SU-DHL-6 (cell line): ENCODE measurements around the gene LRRC2.

ENCODE experiments used
- H2AFZ ChIP-seq: fragments of 200-600 bp; sonication (generic); 2 replicates; pipeline ENCODE4 v1.6.1; 2014; ENCODE audit warnings: low read depth, mild to moderate bottlenecking, moderate library complexity, mixed read lengths, antibody characterized with exemption, low read length; ENCODE audit not compliant: severe bottlenecking
- H3F3A ChIP-seq: fragments of 200-600 bp; shearing (Covaris generic); 2 replicates; pipeline ENCODE4 v1.6.0; 2016; ENCODE audit warnings: antibody characterized with exemption, mild to moderate bottlenecking; ENCODE audit not compliant: insufficient read depth
- H3K27ac ChIP-seq: fragments of 200-600 bp; sonication (generic); 2 replicates; pipeline ENCODE4 v1.5.1; 2016; ENCODE audit warnings: low read depth, mild to moderate bottlenecking, low read length, moderate library complexity, mixed read lengths
- H3K27me3 ChIP-seq: fragments of 200-600 bp; sonication (generic), shearing (Covaris generic); 2 replicates; pipeline ENCODE4 v1.6.0; 2014; ENCODE audit warnings: mild to moderate bottlenecking, low read length
- H3K36me3 ChIP-seq: fragments of 200-600 bp; sonication (generic); 2 replicates; pipeline ENCODE4 v1.6.1; 2014; ENCODE audit warnings: mild to moderate bottlenecking, low read length, mixed read lengths
- H3K4me2 ChIP-seq: fragments of 300-600, 200-600 bp; shearing (Covaris generic), sonication (generic); 2 replicates; pipeline ENCODE4 v1.6.0; 2014; ENCODE audit warnings: low read length, low read depth, mild to moderate bottlenecking; ENCODE audit not compliant: poor library complexity, severe bottlenecking
- H3K4me3 ChIP-seq: fragments of 200-600 bp; sonication (generic); 2 replicates; pipeline ENCODE4 v1.5.1; 2014; ENCODE audit warnings: antibody characterized with exemption, low read length, mild to moderate bottlenecking, mixed read lengths; ENCODE audit not compliant: insufficient read depth, poor library complexity, severe bottlenecking
- H3K79me2 ChIP-seq: fragments of 200-600 bp; sonication (generic); 2 replicates; pipeline ENCODE4 v1.6.1; 2014; ENCODE audit warnings: mild to moderate bottlenecking, low read length, moderate library complexity; ENCODE audit not compliant: insufficient read depth
- H3K9ac ChIP-seq: fragments of 200-600 bp; sonication (generic); 2 replicates; pipeline ENCODE4 v1.7.0; 2014; ENCODE audit warnings: mild to moderate bottlenecking, low read length
- H3K9me2 ChIP-seq: fragments of 200-600 bp; sonication (generic); replicated peaks from 2 replicates; pipeline ENCODE4 v1.6.1; 2014; ENCODE audit warnings: low read length; ENCODE audit not compliant: insufficient read depth
- H3K9me3 ChIP-seq: fragments of 200-600 bp; sonication (generic); 2 replicates; pipeline ENCODE4 v1.6.1; 2014; ENCODE audit warnings: low read length, mixed read lengths; ENCODE audit not compliant: insufficient read depth
- H4K20me1 ChIP-seq: fragments of 200-600 bp; sonication (generic); 2 replicates; pipeline ENCODE4 v1.6.1; 2014; ENCODE audit warnings: low read depth, mild to moderate bottlenecking, antibody characterized with exemption, low read length, moderate library complexity, mixed read lengths
- CTCF ChIP-seq: fragments of 200-600 bp; sonication (generic); IDR thresholded peaks from one replicate; pipeline ENCODE4 v1.5.1; 2017; ENCODE audit warnings: antibody characterized with exemption, mild to moderate bottlenecking, low read length, moderate library complexity; ENCODE audit not compliant: insufficient read depth, poor library complexity, severe bottlenecking
- EZH2phosphoT487 ChIP-seq: fragments of 200-600 bp; sonication (generic), shearing (Covaris generic); conservative IDR thresholded peaks from 2 replicates; pipeline ENCODE4 v1.6.1; 2018; ENCODE audit warnings: mild to moderate bottlenecking, antibody characterized with exemption, low read length, moderate library complexity, mixed read lengths

Gene LRRC2

GRCh38 chr3:46504789-46505188, 61.3 kb downstream of the LRRC2 start:
- H3K4me3 ChIP-seq, result no peak overlapping the region
- no peaks in the 10 kb centered on the region for H3K79me2 ChIP-seq
- no peaks in the 10 kb centered on the region; the same call in 1 of the 2 replicates for H3K36me3 ChIP-seq
- no peaks in the 10 kb centered on the region for H3K27me3 ChIP-seq
- no peak overlapping the region for H3K4me2 ChIP-seq
- peaks cover 6% of the 10 kb centered on the region; the same call in 1 of the 2 replicates for H3F3A ChIP-seq
- no peak overlapping the region for H3K9ac ChIP-seq
- peak overlapping the region; percentile 40 for H3K27ac ChIP-seq
- H2AFZ ChIP-seq, result no peak overlapping the region
- peaks cover 15% of the 10 kb centered on the region; the same call in 1 of the 2 replicates for H3K9me3 ChIP-seq
- no peaks in the 10 kb centered on the region for H4K20me1 ChIP-seq
- no peaks in the 10 kb centered on the region for H3K9me2 ChIP-seq
- TF ChIP-seq EZH2phosphoT487 (no peak), CTCF (no peak)

GRCh38 chr3:46503200-46503874, 62.8 kb downstream of the LRRC2 start:
- Histone ChIP-seq H3K9ac (no peak overlapping the region), H2AFZ (no peak overlapping the region), H3F3A (peaks cover 6% of the 10 kb centered on the region; the same call in 1 of the 2 replicates), H3K27me3 (no peaks in the 10 kb centered on the region), H3K4me2 (no peak overlapping the region), H3K36me3 (no peaks in the 10 kb centered on the region; the same call in 1 of the 2 replicates), H3K9me2 (no peaks in the 10 kb centered on the region), H3K27ac (no peak overlapping the region), H3K4me3 (no peak overlapping the region), H4K20me1 (no peaks in the 10 kb centered on the region), H3K9me3 (peaks cover 15% of the 10 kb centered on the region; the same call in 1 of the 2 replicates), H3K79me2 (no peaks in the 10 kb centered on the region)
- TF ChIP-seq CTCF, result no peak

- peak overlapping the region; percentile 3; the same call in 1 of the 2 replicates for H3K9ac ChIP-seq
Measured at GRCh38 chr3:46501702-46502101, 64.4 kb downstream of the LRRC2 start.

More at GRCh38 chr3:46501702-46502101, 64.4 kb downstream of the LRRC2 start:
- H3K27me3 ChIP-seq, result no peaks in the 10 kb centered on the region
- H3K9me3 ChIP-seq, result peaks cover 15% of the 10 kb centered on the region; the same call in 1 of the 2 replicates
- H4K20me1 ChIP-seq, result no peaks in the 10 kb centered on the region
- H3K4me3 ChIP-seq, result no peak overlapping the region
- no peaks in the 10 kb centered on the region for H3K79me2 ChIP-seq
- H3K36me3 ChIP-seq, result no peaks in the 10 kb centered on the region; the same call in 1 of the 2 replicates
- H2AFZ ChIP-seq, result no peak overlapping the region
- peaks cover 6% of the 10 kb centered on the region; the same call in 1 of the 2 replicates for H3F3A ChIP-seq
- TF ChIP-seq EZH2phosphoT487 (no peak), CTCF (no peak)
- H3K9me2 ChIP-seq, result no peaks in the 10 kb centered on the region
- no peak overlapping the region for H3K4me2 ChIP-seq
- no peak overlapping the region for H3K27ac ChIP-seq
